GM11168 (cell line): ENCODE measurements around the gene SH3BP1.
"Not testable (repeated sequence)": the region's sequence is repeated elsewhere in the genome, so short reads cannot be mapped to it uniquely, and the experiment has no call there.

ENCODE experiments used
- in situ Hi-C: fragments of 300-500 bp; cut with MboI; formaldehyde crosslinking; loops from one replicate; pipeline ENCODE4 v1.12.0; 2022; ENCODE audit warnings: low sequenced_read_pairs; ENCODE audit not compliant: unreplicated experiment

Gene SH3BP1

GRCh38 chr22:37656583-37656982 lies 17.1 kb downstream of the SH3BP1 start:
- in situ Hi-C loops = not testable (repeated sequence)

DNA sequence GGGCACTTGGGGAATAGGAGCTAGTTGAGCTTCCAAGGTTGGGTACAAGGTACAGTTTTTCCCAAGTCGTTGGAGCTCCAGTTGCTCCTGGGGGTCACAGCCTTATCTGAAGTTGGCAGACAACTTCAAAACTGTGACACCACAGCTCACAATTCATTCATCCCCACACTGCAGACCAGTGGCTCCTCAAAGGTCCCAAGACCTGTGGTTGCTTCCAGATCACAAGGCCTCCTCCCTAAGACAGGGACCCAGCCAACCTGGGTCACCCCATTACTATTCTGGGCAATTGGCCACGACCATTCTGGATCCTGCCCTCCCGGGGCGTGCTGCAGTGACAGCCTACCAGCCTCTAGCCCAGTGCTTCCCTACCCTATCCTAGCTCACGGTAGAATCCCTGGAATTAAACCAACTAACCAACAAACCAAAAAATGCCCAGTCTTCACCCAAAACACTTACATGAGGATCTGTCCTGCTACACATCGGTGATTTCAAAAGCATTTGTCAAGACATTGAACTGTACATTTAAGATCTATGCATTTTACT lies 18.2 kb downstream of the SH3BP1 start:
- in situ Hi-C loops = no loop called here

- in situ Hi-C loops = no loop called here
These were observed 18.9 kb downstream of the SH3BP1 start, which contains the start of gene PDXP for GRCh38 chr22:37658133-37659065. TSS of gene PDXP (plus strand) at chr22:37658723. CDS start at chr22:37658783, 60 bp downstream.

DNA sequence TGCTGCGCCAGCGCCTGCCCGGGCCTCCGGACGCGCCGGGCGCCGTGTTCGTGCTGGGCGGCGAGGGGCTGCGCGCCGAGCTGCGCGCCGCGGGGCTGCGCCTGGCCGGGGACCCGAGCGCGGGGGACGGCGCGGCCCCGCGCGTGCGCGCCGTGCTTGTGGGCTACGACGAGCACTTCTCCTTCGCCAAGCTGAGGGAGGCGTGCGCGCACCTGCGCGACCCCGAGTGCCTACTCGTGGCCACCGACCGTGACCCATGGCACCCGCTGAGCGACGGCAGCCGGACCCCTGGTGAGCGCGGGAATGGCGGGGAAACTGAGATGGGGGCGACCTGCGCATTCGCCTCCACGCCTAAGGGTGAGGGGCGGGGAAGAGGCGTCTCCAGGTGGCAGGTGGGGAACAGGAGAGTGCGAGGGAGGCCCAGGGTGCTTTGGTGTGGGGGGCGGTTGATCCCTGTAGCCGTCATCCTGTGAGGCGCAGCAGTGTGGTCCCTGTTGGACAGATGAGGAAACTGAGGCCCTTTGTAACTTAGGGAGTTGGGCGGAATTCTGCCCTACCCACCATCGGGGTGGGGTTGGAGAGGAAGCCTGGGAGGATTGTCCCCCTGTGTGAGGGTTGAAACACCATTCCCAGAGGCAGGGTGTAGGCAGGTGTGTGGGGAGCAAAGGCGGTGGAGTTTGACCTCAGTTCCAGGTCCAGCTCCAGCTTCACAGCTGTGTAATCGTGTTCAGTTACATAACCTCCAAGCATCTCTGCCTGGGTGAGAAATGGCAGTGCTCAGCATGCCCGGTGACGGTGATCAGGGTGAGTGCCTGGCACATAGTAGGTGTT lies 19.8 kb downstream of the SH3BP1 start:
- in situ Hi-C loops = no loop called here

DNA sequence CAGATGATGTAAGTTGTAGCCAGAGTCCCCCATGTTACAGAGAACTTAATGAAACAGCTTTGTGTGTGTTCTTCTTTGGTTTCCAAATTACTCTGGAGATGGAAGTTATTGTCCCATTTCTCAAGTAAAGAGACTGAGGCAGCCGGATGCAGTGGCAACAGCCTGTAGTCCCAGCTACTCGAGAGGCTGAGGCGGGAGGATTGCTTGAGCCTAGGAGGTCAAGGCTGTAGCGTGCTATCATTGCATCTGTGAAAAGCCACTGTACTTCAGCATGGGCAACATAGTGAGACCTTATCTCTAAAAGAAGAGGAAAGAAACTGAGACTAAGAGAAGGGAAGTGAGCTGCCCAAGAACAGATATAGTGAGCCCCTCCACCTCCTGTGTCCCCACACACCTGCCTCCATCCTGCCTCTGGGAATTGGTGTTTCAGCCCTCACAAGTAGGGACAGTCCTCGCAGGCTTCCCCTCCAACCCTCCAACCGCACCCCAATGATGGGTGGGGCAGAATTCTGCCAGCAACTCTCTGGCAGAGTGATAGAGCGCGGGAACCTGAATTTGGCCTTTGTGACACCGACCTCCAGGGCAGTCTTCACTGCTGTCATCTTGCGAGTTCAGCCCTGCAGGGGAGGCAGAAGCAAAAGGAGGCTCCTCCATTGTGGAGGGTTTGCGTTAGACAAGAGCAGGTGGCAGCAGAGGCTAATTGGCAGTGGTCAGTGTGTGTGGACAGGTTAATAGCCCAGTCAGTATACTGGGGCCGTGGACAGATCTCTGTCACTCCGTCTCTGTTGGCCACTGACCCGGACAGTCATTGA lies 20.6 kb downstream of the SH3BP1 start:
- in situ Hi-C loops = no loop called here

DNA sequence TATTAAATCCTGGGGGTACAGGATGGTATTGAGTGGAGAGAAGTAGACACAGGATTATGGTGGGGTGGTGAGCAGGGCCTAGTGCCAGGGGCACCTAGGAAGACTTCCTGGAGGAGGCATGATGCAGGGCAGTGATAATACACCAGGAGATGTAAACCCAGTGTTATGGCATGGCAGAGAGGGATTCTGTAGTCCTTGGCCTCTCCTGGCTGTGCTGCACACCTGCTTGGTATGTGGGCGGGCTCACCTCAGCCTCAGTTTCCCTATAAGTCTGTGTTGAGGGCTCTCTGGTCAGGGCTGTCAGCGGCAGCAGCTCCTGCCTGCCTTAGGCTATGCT lies 21.2 kb downstream of the SH3BP1 start:
- in situ Hi-C loops = no loop called here

- in situ Hi-C loops = no loop called here
These were observed 21.9 kb downstream of the SH3BP1 start for GRCh38 chr22:37661160-37661924.

DNA sequence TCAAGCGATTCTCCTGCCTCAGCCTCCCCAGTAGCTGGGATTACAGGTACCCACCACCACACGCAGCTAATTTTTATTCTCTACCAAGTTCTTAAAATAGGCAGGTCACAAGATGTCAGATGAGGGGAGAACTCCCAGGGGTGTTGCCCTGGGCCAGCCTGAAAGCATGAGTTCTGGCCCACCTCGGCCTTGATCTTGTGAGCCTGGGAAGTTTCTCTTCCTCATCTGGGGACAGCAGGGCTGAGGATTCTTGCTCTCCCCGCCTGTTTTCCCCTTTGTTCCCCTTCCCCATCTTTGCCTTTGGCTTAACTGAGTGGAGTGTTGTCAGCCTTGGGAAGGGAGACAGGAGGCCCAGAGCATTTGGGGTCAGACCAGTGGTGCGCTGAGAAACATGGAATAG lies 22.6 kb downstream of the SH3BP1 start:
- in situ Hi-C loops = no loop called here

GRCh38 chr22:37663521-37664140 lies 24.2 kb downstream of the SH3BP1 start:
- in situ Hi-C loops = no loop called here

DNA sequence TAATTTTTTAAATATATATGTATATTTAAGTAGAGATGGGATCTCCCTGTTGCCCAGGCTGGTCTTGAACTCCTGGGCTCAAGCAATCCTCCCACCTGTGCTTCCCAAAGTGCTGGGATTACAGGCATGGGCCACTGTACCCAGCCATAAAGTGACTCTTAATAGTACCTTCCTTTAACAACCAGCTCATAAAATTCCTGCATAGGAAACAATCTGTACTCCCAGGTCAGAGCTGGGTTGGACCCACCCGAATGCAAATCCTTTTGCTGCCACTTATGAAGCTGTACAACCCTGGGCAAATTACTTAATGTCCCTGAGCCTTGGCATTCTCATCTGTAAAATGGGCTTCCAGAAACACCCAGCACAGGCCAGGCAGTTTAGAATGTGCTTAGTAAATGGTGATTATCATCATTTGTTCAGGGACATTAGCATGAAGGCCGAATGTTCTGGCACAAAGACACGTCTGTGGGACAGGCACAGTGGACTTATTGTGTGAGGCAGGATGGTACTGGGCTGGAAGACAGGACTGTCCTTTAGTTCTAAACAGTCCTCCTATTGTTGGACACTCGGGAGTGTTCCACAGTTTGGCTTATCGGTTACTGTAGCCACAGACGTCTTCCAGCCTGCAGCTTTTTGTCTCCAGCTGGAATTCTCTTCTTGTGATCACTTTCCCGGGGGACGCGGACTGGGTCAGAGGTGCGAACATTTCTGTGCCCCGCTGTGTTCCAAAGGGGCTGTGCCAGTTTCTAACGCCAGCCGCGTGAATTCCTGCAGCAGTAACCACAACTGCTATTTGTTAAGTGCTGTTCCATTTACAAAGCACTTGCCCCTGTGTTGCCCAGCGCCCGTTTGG lies 25.0 kb downstream of the SH3BP1 start:
- in situ Hi-C loops = no loop called here

DNA sequence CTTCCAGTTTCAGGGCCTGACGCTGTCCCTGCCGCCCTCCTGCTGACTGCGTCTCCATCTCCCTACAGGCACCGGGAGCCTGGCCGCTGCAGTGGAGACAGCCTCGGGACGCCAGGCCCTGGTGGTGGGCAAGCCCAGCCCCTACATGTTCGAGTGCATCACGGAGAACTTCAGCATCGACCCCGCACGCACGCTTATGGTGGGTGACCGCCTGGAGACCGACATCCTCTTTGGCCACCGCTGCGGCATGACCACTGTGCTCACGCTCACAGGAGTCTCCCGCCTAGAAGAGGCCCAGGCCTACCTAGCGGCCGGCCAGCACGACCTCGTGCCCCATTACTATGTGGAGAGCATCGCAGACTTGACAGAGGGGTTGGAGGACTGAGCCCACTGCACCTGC lies 26.0 kb downstream of the SH3BP1 start:
- in situ Hi-C loops = no loop called here

- in situ Hi-C loops = no loop called here
These were observed 30.1 kb downstream of the SH3BP1 start for GRCh38 chr22:37669586-37669985.

GRCh38 chr22:37672206-37672919 lies 32.9 kb downstream of the SH3BP1 start:
- in situ Hi-C loops = no loop called here

GRCh38 chr22:37672920-37673455 lies 33.5 kb downstream of the SH3BP1 start:
- in situ Hi-C loops = no loop called here

DNA sequence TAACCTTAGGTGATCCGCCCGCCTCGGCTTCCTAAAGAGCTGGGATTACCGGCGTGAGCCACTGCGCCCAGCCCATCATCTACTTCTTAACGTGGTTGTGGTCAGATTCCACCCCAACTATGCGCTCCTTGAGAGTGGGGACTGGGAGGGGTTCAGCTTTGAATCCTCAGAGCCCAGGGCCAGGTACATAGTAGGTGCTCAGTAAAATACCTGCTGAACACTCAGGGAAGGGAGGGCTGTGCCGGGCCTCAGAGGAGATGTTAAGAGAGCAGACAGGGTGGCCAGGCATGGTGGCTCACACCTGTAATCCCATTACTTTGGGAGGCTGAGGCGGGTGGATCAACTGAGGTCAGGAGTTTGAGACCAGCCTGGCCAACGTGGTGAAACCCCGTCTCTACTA lies 34.8 kb downstream of the SH3BP1 start:
- in situ Hi-C loops = no loop called here

DNA sequence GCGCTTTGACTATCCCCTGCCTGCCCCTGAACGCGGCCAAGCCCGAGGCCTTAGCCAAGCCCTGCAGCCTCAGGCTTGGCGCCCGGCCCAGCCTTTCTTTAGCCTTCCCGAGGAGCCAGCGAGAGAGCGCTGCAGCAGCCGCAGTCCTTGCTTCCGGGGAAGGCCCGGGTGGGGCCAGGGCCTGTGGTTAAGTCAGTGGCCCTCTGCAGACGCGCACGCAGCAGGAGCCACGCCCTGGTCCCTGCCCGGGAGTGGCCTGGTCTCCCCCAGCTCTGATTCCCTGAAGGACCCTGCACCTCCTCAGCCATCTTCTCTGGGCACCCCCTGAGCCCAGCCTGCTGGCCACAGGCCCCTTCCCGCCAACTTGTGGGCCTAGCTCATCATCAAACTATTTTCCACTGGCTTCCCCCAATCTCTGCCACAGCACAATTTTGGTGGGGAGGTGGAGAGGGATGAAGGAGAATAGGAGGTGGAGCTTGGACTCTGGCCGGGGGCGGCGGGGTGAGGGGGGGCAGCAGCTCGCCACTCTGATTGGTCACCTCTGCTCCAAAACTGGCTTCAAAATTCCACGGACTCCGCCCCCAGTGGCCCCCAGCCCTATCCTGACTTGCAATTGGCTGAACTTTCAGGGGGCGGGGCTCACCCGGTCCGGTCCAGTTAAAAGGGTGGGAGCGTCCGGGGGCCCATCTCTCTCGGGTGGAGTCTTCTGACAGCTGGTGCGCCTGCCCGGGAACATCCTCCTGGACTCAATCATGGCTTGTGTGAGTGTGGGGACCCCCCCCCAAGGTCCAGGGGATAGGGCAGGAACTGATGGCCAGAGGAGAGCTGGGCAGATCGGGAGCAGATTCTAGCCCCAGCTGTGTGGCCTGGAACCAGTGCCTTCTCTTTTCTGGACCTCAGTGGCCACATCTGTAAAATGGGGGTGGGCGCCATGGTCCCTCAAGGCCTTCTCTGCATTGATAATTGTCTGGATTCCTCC lies 35.8 kb downstream of the SH3BP1 start, which contains the start of gene LGALS1:
Gene LGALS1 (plus strand): TSS at position 686 of the 979 bp plus-strand sequence. CDS start 67 bp downstream, at position 753.
- in situ Hi-C loops = no loop called here
